GM19452 (cell line): ENCODE measurements around the gene CNTN2.

Source experiments
- ATAC-seq: cut with Tn5 transposase; IDR thresholded peaks from one replicate; pipeline ENCODE4 v1.9.1; 2021; ENCODE audit not compliant: unreplicated experiment

Gene CNTN2, protein sequence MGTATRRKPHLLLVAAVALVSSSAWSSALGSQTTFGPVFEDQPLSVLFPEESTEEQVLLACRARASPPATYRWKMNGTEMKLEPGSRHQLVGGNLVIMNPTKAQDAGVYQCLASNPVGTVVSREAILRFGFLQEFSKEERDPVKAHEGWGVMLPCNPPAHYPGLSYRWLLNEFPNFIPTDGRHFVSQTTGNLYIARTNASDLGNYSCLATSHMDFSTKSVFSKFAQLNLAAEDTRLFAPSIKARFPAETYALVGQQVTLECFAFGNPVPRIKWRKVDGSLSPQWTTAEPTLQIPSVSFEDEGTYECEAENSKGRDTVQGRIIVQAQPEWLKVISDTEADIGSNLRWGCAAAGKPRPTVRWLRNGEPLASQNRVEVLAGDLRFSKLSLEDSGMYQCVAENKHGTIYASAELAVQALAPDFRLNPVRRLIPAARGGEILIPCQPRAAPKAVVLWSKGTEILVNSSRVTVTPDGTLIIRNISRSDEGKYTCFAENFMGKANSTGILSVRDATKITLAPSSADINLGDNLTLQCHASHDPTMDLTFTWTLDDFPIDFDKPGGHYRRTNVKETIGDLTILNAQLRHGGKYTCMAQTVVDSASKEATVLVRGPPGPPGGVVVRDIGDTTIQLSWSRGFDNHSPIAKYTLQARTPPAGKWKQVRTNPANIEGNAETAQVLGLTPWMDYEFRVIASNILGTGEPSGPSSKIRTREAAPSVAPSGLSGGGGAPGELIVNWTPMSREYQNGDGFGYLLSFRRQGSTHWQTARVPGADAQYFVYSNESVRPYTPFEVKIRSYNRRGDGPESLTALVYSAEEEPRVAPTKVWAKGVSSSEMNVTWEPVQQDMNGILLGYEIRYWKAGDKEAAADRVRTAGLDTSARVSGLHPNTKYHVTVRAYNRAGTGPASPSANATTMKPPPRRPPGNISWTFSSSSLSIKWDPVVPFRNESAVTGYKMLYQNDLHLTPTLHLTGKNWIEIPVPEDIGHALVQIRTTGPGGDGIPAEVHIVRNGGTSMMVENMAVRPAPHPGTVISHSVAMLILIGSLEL

GRCh38 chr1:205042911-205043806 is at the start of gene CNTN2:
CNTN2 (plus strand) TSS chr1:205043212; CDS start chr1:205053186, 9,974 bp downstream.
- no peak for ATAC-seq

DNA sequence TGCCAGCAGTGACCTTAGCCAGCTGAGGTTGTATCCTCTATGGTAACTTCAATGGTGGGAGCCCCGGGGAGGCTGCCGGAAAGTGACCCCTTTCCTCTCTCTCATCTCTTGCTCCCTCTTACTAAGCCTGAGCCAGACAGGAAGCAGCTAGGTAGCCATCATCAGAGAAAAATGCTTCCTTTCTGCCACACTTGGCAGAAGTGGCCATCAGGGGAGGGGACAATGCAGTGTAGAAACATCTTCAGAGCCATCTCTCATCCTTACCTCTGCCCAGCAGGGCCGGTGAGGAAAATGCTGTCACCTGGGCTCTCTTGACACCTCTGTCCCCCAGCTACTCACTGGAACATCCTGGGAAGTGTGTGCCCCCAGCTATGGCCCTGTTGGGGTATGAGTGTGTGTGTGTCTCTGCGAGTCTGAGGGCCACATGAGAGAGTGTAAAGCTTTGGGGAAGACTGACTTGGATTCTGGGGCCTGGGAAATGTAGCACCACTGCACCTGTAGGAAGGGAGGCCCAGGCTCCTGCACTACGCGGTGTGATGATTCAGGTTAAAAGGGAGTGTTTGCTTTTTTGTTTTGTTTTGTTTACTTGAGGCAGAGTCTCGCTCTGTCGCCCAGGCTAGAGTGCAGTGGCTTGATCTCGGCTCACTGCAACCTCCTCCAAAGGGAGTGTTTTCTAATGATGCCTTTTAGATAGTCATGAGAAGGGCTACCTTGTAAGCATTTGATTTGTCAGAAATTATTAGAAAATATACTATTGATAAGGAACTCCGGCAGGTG is 48.7 kb upstream of the CNTN2 start:
- ATAC-seq: no peak

DNA sequence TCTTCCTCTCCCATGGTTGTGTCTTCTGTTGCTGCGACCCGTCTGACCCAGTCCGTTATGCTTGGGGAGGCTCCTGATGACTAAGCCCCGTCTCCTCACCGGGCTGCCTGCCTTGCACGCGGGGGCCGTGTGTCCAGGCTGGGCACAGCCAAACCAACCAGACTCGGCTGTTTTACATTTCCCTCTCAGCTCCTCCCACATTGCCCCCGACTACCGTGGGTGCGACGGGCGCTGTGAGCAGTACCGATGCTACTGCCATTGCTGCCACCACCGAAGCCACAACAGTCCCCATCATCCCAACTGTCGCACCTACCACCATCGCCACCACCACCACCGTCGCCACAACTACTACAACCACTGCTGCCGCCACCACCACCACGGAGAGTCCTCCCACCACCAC is 46.0 kb upstream of the CNTN2 start:
- ATAC-seq: no peak

- no peak for ATAC-seq
Observed at GRCh38 chr1:204997591-204998355, 45.2 kb upstream of the CNTN2 start.

GRCh38 chr1:205001162-205001561 is 41.9 kb upstream of the CNTN2 start:
- ATAC-seq: no peak

- ATAC-seq: no peak
Observed at GRCh38 chr1:205002705-205003104, 40.3 kb upstream of the CNTN2 start.

DNA sequence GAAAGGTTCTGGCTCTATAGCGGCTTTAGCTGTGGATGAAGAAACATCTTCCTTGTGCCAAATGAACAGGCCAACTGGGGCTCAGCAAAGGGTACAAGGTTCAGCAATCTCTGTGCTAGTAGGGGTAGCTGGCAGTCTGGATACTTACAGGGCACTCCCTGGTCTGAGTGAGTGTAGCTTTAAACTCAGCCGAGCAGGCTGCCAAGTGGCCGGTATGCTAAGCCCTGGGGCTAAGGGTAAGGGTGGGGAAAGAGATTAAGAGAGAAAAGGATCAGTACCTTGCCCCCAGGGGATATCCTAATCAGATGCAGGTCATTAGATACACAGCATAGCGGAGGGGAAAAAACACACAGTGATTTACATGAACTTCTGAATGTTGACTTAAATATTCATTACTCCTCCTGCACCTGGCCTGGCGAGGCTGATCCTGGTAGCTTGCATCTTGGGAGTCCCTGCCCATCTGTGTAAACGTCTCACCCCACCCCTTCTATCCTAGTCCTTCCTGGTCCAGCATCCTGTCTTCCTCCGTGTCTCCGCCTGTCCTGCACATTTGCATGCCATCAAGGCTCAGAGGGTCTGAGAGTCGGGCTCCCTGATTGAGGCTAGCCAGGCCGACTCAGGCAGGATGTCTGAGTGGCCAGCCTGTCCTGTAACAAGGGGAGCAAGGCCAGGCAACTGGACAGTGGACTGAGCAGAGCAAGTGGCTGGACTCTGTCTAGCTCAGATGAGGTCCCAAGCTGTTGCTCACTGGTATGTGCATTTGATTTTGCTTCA is 39.5 kb upstream of the CNTN2 start:
- ATAC-seq: no peak

DNA sequence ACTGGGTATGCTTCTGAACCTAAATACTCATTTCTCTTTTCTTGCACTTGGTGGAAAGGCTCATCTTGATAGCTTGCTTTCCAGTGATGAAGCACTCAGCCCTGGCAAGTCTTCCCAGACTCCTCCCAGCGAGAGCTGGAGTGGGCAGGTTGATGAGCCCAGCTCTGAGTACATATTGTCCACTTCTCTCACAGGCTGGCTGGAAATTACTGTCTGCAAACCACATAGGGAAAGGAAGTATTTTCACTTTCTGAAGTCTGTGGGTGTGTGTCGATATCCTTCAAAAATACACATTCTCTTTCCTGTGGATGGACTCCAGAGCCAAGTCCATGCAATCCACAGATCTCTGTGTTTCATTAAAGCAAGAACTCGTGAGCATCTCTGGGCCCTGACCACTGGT is 38.7 kb upstream of the CNTN2 start:
- ATAC-seq: no peak

GRCh38 chr1:205008896-205009295 is 34.1 kb upstream of the CNTN2 start:
- ATAC-seq: no peak

DNA sequence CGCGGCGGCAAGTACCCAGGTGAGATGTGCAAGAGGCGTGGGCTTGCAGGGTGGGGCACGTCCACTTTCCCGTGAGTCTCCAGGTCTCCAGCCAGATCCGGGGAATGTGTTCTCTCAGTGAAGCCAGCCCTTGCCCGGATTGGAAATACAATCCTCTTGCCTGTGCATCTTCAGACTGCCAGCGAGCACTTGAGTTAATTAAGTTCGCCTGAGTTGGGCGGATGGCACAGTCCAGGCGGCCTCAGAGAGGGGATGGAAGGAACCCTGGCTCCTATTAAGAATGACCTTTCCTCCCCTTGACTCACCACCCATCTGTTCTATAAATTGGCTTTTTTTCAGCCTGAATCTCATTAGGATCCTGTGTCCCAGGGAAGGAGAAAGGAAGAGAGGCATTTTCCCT is 33.3 kb upstream of the CNTN2 start:
- no peak for ATAC-seq

GRCh38 chr1:205012391-205013140 is 30.4 kb upstream of the CNTN2 start:
- no peak for ATAC-seq

- ATAC-seq: no peak
Observed at GRCh38 chr1:205013683-205014367, 29.2 kb upstream of the CNTN2 start.

GRCh38 chr1:205014783-205015182 is 28.2 kb upstream of the CNTN2 start:
- no peak for ATAC-seq

GRCh38 chr1:205015241-205015640 is 27.8 kb upstream of the CNTN2 start:
- no peak for ATAC-seq

DNA sequence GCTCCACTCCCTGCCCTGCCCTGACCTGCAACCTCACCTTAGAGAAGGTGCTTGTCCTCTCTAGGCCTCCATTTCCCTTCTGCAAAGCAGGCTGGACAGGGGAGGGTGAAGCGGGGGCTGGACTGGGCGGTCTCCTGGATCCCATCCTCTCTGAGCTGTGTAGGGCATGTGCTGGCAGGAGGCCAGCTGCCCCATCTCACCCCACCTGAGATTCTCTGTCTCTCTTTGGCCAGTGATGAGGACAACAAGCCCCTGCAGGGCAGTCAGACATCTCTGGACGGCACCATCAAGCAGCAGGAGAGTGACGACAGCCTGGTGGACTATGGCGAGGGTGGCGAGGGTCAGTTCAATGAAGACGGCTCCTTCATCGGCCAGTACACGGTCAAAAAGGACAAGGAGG is 26.9 kb upstream of the CNTN2 start:
- ATAC-seq: no peak

DNA sequence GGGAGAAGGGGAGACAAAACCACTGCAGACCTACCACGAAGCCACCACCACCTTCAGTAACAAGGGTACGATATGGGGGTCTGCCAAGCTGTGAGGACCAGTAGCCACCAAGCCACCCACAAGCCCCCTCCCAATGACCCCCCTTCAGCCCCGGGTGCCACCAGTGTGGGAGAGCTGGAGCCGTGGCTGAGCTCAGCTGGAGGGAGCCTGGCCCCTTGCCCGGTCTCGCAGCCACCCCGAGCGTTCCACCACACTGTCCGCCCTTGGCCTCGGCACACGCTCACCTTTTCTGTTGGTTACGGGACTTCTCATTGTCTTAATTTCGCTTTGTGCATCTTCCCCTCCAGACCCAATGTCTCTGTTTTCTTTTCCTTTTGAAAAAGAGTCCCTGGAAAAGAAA is 26.4 kb upstream of the CNTN2 start:
- ATAC-seq: no peak

GRCh38 chr1:205017001-205017400 is 26.0 kb upstream of the CNTN2 start:
- ATAC-seq: no peak
